ENCODE results near the gene FABP3. TPM values are rescaled to one million over a fixed set of nuclear protein-coding genes. Genes with fewer than 3 reads are reported as not detected.

The FABP3 gene
- polyA plus RNA-seq, 1 experiment, result 11.7 TPM

DNA sequence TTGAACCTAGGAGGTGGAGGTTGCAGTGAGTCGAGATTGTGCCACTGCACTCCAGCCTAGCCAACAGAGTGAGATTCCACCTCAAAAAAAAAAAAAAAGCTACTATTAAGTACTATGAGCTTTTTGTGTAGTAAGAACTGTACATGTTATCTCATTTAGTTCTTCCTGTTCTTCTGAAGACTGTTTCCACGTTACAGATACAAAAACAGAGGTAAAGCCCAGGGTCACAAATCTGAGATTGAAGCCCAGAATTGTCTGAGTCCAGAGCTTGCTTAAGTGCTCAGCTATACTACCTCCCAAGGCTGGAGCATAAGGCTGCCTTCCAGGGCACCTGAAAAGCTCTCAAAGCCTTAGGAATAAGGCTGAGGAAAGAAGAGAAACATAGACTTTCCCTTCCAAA, 2.9 kb downstream of the FABP3 start:
- no peak for DNase-seq (ENCODE audit: low read depth)
- TF ChIP-seq, protein P1, sequence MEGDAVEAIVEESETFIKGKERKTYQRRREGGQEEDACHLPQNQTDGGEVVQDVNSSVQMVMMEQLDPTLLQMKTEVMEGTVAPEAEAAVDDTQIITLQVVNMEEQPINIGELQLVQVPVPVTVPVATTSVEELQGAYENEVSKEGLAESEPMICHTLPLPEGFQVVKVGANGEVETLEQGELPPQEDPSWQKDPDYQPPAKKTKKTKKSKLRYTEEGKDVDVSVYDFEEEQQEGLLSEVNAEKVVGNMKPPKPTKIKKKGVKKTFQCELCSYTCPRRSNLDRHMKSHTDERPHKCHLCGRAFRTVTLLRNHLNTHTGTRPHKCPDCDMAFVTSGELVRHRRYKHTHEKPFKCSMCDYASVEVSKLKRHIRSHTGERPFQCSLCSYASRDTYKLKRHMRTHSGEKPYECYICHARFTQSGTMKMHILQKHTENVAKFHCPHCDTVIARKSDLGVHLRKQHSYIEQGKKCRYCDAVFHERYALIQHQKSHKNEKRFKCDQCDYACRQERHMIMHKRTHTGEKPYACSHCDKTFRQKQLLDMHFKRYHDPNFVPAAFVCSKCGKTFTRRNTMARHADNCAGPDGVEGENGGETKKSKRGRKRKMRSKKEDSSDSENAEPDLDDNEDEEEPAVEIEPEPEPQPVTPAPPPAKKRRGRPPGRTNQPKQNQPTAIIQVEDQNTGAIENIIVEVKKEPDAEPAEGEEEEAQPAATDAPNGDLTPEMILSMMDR (IDR thresholded peaks at IDR 0.05; ENCODE audit: insufficient read depth, low read depth, low read length), result no peak
- Histone ChIP-seq H3K36me3 (ENCODE audit: control insufficient read depth, insufficient read depth, low read length) (peaks cover 6% of the 10 kb centered on the region), H3K27me3 (ENCODE audit: control insufficient read depth, insufficient read depth, low read length) (no peaks in the 10 kb centered on the region), H3K4me3 (ENCODE audit: low read depth, low read length) (no peak overlapping the region)
- CTCF ChIA-PET, result interaction anchor here (0.7 to 1.8 kb wide), 2 partner anchors 51 to 52 kb away, joined by 3 to 5 read pairs; no protein-coding TSS in a partner anchor
- POLR2A ChIA-PET, result no interaction called here

DNA sequence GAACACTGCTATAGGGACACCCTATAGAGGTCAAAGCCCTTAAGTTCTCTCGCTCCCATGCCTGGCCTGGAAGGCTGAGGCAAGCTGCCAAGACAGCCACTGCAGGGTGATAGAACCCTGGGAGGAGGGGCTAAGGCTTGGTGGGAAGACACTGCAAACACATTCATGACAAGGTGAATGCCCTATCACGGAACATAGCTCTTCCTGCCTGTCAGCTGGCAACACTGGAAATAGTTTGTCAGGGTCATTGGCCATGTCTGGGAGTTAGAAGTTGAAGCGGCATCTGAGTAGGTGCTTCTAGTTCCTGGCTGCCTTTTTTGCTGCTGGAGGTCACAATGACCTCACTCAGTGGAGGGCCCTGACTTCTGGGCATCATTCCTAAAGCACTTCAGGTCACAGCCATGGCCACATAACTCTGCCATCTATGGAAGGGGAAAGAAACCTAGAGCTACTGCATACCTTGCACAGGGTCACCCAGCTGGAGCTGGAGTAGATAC, 4.2 kb downstream of the FABP3 start:
- Histone ChIP-seq H3K27me3 (ENCODE audit: control insufficient read depth, insufficient read depth, low read length) (no peaks in the 10 kb centered on the region), H3K4me3 (ENCODE audit: low read depth, low read length) (no peak overlapping the region), H3K36me3 (ENCODE audit: control insufficient read depth, insufficient read depth, low read length) (peaks cover 9% of the 10 kb centered on the region)
- no peak for DNase-seq (ENCODE audit: low read depth)
- TF ChIP-seq, protein P1 (IDR thresholded peaks at IDR 0.05; ENCODE audit: insufficient read depth, low read depth, low read length), result no peak
- ChIA-PET CTCF (no interaction called here), POLR2A (no interaction called here)

DNA sequence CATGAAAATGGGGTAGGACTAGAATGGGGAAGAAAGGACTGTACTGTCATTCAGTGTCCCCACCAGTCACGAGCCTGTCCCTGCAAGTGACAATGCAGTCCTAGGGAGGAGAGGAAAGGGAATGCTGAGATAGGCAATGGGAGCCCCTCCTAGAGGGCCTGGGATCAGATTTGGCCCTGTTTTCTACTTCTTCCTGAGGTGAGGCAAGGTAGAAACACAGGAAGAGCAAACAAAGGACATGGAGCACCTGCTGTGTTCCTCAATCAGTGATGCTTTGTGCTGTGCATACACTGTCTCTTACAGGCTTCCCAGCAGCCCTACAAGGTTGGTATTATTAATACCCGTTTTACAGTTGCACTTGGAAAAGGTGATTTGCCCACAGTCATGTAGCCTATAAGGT, 6.1 kb downstream of the FABP3 start:
- no peak for DNase-seq (ENCODE audit: low read depth)
- H3K4me3 ChIP-seq (ENCODE audit: low read depth, low read length), result no peak overlapping the region
- ChIA-PET CTCF (no interaction called here), POLR2A (no interaction called here)
- no peaks in the 10 kb centered on the region for H3K27me3 ChIP-seq (ENCODE audit: control insufficient read depth, insufficient read depth, low read length)
- TF ChIP-seq, protein P1 (IDR thresholded peaks at IDR 0.05; ENCODE audit: insufficient read depth, low read depth, low read length), result no peak
- peaks cover 10% of the 10 kb centered on the region for H3K36me3 ChIP-seq (ENCODE audit: control insufficient read depth, insufficient read depth, low read length)

DNA sequence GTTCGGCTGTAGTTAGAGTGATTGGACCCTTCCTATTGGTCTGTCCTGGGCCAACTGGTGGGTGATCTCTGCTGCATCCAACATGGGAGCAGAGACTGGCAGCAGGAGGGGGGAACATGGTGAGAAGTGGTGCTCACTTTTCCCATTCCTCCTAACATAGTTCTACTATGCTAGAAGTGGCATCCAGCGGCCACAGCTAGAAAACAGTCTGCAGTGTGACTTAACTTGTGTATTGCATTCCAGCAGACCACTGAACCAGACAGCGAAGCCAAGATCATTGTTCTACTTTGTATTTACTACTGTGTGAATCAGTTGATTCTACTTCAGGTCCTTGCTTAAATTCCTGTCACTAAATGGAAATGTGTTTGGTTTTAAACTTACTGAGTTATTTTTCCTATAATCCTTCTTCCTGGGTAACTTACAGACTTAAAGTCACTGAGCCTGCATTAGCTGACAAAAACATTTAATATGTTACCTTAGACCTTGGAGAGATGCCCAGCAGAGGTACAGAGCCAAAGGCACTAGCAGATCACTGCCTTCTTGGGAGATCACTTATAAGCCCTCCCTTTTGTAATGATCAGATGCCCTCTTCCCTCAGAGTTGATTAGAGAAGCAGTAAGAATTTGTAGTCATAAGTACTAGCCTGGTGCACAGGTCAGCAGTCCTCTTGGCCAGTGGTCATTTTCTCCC, 8.2 kb downstream of the FABP3 start:
- no peak for DNase-seq (ENCODE audit: low read depth)
- peaks cover 12% of the 10 kb centered on the region for H3K36me3 ChIP-seq (ENCODE audit: control insufficient read depth, insufficient read depth, low read length)
- ChIA-PET POLR2A (no interaction called here), CTCF (interaction anchor here (0.8 to 1.1 kb wide), 2 partner anchors 9 to 58 kb away, joined by 3 read pairs; no protein-coding TSS in a partner anchor)
- H3K27me3 ChIP-seq (ENCODE audit: control insufficient read depth, insufficient read depth, low read length), result no peaks in the 10 kb centered on the region
- TF ChIP-seq, protein P1 (IDR thresholded peaks at IDR 0.05; ENCODE audit: insufficient read depth, low read depth, low read length), result no peak
- no peak overlapping the region for H3K4me3 ChIP-seq (ENCODE audit: low read depth, low read length)

DNA sequence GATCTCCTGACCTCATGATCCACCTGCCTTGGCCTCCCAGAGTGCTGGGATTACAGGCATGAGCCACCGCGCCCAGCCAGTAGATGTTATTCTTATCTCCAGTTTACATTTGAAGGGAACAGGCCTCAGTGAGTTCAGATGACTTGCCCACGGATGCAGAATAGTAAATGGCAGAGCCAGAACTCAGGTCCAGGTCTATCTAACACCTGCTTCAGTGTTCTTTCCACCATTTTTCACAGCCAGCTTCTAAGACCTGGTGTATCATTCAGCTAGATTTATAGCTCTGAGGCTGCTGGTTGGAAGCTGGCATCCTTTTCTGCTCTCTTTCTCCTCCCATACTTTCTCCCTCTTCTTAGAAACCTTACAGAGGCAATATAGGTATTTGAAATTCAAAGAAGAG, 10.8 kb downstream of the FABP3 start:
- ChIA-PET POLR2A (no interaction called here), CTCF (interaction anchor here (2.3 kb wide), 1 partner anchor 26 kb away, joined by 5 read pairs; no protein-coding TSS in a partner anchor)
- DNase-seq (ENCODE audit: low read depth), result no peak
- peaks cover 13% of the 10 kb centered on the region for H3K36me3 ChIP-seq (ENCODE audit: control insufficient read depth, insufficient read depth, low read length)
- TF ChIP-seq, protein P1 (IDR thresholded peaks at IDR 0.05; ENCODE audit: insufficient read depth, low read depth, low read length), result no peak
- no peaks in the 10 kb centered on the region for H3K27me3 ChIP-seq (ENCODE audit: control insufficient read depth, insufficient read depth, low read length)
- no peak overlapping the region for H3K4me3 ChIP-seq (ENCODE audit: low read depth, low read length)
